K562 (cell line): ENCODE data around the gene PAN2. TPM values are rescaled to one million over a fixed set of nuclear protein-coding genes. Genes with fewer than 3 reads are reported as not detected.

ENCODE experiments used
- HDAC8 ChIP-seq: fragments of 450-650 bp; IDR thresholded peaks from 2 replicates; pipeline ENCODE4 v1.6.1; 2016; ENCODE audit warnings: mild to moderate bottlenecking, missing genetic modification characterization, moderate library complexity, missing compliant biosample characterization
- HLTF ChIP-seq: fragments of 450-650 bp; IDR thresholded peaks from 2 replicates; pipeline ENCODE4 v1.6.1; 2016
- HNRNPH1 ChIP-seq: fragments of 200-400 bp; formaldehyde crosslinking; optimal IDR thresholded peaks from 2 replicates; pipeline ENCODE3; 2017; ENCODE audit warnings: low read depth, mild to moderate bottlenecking, low read length, moderate library complexity
- LCOR ChIP-seq: sonication (generic); formaldehyde crosslinking; IDR thresholded peaks from 2 replicates; pipeline ENCODE4 v1.8.0; 2022; ENCODE audit warnings: mild to moderate bottlenecking, missing genetic modification reagents
- POLR3G ChIP-seq: IDR thresholded peaks from 2 replicates; pipeline ENCODE4 v1.6.1; 2011; ENCODE audit not compliant: insufficient read length, insufficient replicate concordance; ENCODE audit errors: extremely low read depth
- RUNX1 ChIP-seq: sonication (generic); IDR thresholded peaks from 2 replicates; pipeline ENCODE4 v1.6.1; 2016; ENCODE audit warnings: antibody characterized with exemption, low read depth
- SMARCA4 ChIP-seq: fragments of 450-650 bp; IDR thresholded peaks from 2 replicates; pipeline ENCODE4 v1.6.1; 2016
- ZNF121 ChIP-seq: sonication (generic); formaldehyde crosslinking; conservative IDR thresholded peaks from 2 replicates; pipeline ENCODE4 v1.8.0; 2022; ENCODE audit warnings: missing genetic modification reagents
- ZNF253 ChIP-seq: fragments of 250-450 bp; sonication (Bioruptor Pico); conservative IDR thresholded peaks from 2 replicates; pipeline ENCODE4 v1.6.1; 2021; ENCODE audit warnings: mild to moderate bottlenecking
- polyA plus RNA-seq, 8 experiments: library from polyadenylated mRNA; depleted of rRNA in 4 of 8; stranded (reverse) in 5 of 8; unstranded in 3 of 8; fragments of >200 nt; fragmentation: Nextera tagmentation in 2 of 8; fragmentation: Illumina TruSeq in 1 of 8; extraction: Ambion mirVana in 2 of 8; extraction: Trizol in 1 of 8; gene quantifications; 2 replicates each; pipeline versions ENCODE4 v1.2.1 to v1.2.3, GENCODE V29; 2011 to 2014; ENCODE audit warnings: inconsistent platforms in 1 of 8, missing spikeins in 1 of 8
- total RNA-seq, 7 experiments: library from RNA; depleted of rRNA in 6 of 7; stranded (reverse); fragments of >200 nt in 6 of 7; fragmentation: Illumina TruSeq in 2 of 7; extraction: Trizol in 2 of 7; gene quantifications; 2 replicates each; pipeline versions ENCODE4 v1.2.1 to v1.2.3, GENCODE V29; 2011 to 2021; ENCODE audit warnings: low replicate concordance in 1 of 7
- TF ChIP-seq, protein P1 (sequence below): fragments of 250-450 bp; sonication (Bioruptor Pico); IDR thresholded peaks from 2 replicates; pipeline ENCODE4 v1.6.1; 2021; ENCODE audit warnings: mild to moderate bottlenecking
- TF ChIP-seq, protein P2 (sequence below): fragments of 200-800 bp; sonication (Bioruptor generic); IDR thresholded peaks from 2 replicates; pipeline ENCODE4 v1.6.1; 2017; ENCODE audit warnings: missing genetic modification characterization, missing compliant biosample characterization
- TF ChIP-seq, protein P3 (sequence below): sonication (generic); formaldehyde crosslinking; IDR thresholded peaks from 2 replicates; pipeline ENCODE4 v1.8.0; 2023; ENCODE audit warnings: mild to moderate bottlenecking, missing genetic modification reagents
- TF ChIP-seq, protein P4 (sequence below): sonication (generic); formaldehyde crosslinking; IDR thresholded peaks from 2 replicates; pipeline ENCODE4 v1.8.1; 2023; ENCODE audit warnings: mild to moderate bottlenecking, missing genetic modification reagents, moderate library complexity
- TF ChIP-seq, protein P5 (sequence below), 2 experiments: fragments of 450-650 bp; formaldehyde crosslinking in 1 of 2; IDR thresholded peaks; 2 replicates each; pipeline versions ENCODE4 v1.4.0 to v1.6.1; 2014 to 2020; ENCODE audit warnings: mild to moderate bottlenecking in 2 of 2, borderline replicate concordance in 1 of 2, low read depth in 1 of 2

The PAN2 gene
- total and polyA plus RNA-seq, 9 of the 15 experiments (the other 6 are each of a cell fraction or from before 2014, with no cell fraction given): 15.0 to 66.1 (median 25.9) TPM

DNA sequence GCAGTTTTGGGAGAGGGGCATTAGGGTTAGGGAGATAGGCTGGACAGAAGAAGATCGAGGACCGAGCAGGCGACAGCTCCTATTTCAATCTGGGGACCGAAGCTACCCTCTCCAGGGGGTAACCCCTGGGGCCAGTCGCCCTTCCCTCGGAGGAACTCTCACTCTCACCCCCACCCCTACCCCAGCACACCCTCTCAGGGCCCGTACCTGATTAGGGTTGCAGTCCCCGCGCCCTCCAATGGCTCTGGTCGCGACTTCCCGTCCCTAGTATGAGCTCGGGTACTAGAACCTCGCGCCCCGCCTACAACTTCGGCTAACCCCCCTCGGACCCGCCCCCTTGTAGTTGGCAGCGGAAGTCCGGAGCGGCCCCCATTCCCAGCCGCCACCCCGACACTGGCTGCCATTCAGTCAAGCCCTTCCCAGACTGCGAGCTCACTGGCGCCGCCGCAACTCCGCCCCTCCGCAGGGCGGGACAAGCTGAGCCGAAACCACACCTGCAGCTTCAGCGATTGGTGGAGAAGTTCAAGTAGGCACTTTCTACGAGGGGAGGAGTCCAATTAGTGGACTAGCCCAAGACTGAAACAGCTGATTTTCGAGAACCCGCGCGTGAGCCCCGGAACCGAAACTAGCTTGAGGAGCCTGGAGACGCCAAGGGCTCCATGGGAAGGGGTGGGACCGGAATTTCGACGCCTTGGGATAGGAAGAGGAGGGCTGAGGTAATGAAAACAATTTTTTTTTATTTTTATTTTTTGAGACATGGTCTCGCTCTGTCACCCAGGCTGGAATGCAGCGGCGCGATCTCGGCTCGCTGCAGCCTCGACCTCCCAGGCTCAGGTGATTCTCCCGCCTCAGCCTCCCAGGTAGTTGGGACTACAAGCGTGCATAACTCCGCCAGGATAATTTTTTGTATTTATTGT lies 26.3 kb upstream of the PAN2 start, which contains the start of gene STAT2 (continued):
- TF ChIP-seq, protein P1, sequence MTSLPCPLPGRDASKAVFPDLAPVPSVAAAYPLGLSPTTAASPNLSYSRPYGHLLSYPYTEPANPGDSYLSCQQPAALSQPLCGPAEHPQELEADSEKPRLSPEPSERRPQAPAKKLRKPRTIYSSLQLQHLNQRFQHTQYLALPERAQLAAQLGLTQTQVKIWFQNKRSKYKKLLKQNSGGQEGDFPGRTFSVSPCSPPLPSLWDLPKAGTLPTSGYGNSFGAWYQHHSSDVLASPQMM (CRISPR knock-in tag): no peak
- TF ChIP-seq, protein P2, sequence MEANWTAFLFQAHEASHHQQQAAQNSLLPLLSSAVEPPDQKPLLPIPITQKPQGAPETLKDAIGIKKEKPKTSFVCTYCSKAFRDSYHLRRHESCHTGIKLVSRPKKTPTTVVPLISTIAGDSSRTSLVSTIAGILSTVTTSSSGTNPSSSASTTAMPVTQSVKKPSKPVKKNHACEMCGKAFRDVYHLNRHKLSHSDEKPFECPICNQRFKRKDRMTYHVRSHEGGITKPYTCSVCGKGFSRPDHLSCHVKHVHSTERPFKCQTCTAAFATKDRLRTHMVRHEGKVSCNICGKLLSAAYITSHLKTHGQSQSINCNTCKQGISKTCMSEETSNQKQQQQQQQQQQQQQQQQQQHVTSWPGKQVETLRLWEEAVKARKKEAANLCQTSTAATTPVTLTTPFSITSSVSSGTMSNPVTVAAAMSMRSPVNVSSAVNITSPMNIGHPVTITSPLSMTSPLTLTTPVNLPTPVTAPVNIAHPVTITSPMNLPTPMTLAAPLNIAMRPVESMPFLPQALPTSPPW (CRISPR knock-in tag): peak; percentile 89
- no peak for TF ChIP-seq HNRNPH1
- peak; percentile 75; the same call in 1 of the 2 replicates for TF ChIP-seq LCOR (CRISPR knock-in tag)
- no peak for TF ChIP-seq RUNX1
- TF ChIP-seq SMARCA4: 0 out of 2 replicates have a peak, but pooled peaks have one; percentile 6
- TF ChIP-seq ZNF121 (CRISPR knock-in tag): no peak
- TF ChIP-seq, protein P3, sequence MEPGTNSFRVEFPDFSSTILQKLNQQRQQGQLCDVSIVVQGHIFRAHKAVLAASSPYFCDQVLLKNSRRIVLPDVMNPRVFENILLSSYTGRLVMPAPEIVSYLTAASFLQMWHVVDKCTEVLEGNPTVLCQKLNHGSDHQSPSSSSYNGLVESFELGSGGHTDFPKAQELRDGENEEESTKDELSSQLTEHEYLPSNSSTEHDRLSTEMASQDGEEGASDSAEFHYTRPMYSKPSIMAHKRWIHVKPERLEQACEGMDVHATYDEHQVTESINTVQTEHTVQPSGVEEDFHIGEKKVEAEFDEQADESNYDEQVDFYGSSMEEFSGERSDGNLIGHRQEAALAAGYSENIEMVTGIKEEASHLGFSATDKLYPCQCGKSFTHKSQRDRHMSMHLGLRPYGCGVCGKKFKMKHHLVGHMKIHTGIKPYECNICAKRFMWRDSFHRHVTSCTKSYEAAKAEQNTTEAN: no peak
- no peak for TF ChIP-seq HLTF
- TF ChIP-seq, protein P4, sequence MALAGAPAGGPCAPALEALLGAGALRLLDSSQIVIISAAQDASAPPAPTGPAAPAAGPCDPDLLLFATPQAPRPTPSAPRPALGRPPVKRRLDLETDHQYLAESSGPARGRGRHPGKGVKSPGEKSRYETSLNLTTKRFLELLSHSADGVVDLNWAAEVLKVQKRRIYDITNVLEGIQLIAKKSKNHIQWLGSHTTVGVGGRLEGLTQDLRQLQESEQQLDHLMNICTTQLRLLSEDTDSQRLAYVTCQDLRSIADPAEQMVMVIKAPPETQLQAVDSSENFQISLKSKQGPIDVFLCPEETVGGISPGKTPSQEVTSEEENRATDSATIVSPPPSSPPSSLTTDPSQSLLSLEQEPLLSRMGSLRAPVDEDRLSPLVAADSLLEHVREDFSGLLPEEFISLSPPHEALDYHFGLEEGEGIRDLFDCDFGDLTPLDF (CRISPR knock-in tag): peak; percentile 73; the same call in 1 of the 2 replicates
- TF ChIP-seq, protein P5, sequence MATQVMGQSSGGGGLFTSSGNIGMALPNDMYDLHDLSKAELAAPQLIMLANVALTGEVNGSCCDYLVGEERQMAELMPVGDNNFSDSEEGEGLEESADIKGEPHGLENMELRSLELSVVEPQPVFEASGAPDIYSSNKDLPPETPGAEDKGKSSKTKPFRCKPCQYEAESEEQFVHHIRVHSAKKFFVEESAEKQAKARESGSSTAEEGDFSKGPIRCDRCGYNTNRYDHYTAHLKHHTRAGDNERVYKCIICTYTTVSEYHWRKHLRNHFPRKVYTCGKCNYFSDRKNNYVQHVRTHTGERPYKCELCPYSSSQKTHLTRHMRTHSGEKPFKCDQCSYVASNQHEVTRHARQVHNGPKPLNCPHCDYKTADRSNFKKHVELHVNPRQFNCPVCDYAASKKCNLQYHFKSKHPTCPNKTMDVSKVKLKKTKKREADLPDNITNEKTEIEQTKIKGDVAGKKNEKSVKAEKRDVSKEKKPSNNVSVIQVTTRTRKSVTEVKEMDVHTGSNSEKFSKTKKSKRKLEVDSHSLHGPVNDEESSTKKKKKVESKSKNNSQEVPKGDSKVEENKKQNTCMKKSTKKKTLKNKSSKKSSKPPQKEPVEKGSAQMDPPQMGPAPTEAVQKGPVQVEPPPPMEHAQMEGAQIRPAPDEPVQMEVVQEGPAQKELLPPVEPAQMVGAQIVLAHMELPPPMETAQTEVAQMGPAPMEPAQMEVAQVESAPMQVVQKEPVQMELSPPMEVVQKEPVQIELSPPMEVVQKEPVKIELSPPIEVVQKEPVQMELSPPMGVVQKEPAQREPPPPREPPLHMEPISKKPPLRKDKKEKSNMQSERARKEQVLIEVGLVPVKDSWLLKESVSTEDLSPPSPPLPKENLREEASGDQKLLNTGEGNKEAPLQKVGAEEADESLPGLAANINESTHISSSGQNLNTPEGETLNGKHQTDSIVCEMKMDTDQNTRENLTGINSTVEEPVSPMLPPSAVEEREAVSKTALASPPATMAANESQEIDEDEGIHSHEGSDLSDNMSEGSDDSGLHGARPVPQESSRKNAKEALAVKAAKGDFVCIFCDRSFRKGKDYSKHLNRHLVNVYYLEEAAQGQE (IDR thresholded peaks at IDR 0.05; ENCODE audit: borderline replicate concordance): peak; percentile 46
- TF ChIP-seq, protein P5 (CRISPR knock-in tag; IDR thresholded peaks at IDR 0.05; ENCODE audit: low read depth): no peak
- no peak for TF ChIP-seq POLR3G
- TF ChIP-seq ZNF253: no peak
- no peak for TF ChIP-seq HDAC8 (tag)
